Calu3 (cell line): Measurements from ENCODE around the gene DZANK1. TPM values are rescaled to one million over a fixed set of nuclear protein-coding genes. Genes with fewer than 3 reads are reported as not detected.
"Not testable (repeated sequence)": the region's sequence is repeated elsewhere in the genome, so short reads cannot be mapped to it uniquely, and the experiment has no call there.

Experiments used
- BruUV-seq: library from RNA; stranded (reverse); fragments of 400-500 nt; replicated peaks from 2 replicates; lab custom pipeline; 2021; lab: Mats Ljungman, UMichigan
- CTCF ChIA-PET: fragments of 300-600 bp; sonication (Branson Sonifier 250); formaldehyde crosslinking; loops from one replicate; lab custom pipeline; 2022; ENCODE audit warnings: antibody characterized with exemption; lab: Charles Lee
- DNase-seq: peaks from one replicate; pipeline ENCODE4 v3.0.0; 2022
- H3K27ac Mint-ChIP-seq: one replicate; pipeline ENCODE4 v1.8.0; 2022; ENCODE audit warnings: mixed read lengths; ENCODE audit not compliant: unreplicated experiment
- H3K27me3 Mint-ChIP-seq: one replicate; pipeline ENCODE4 v1.8.0; 2022; ENCODE audit warnings: mixed read lengths; ENCODE audit not compliant: unreplicated experiment
- H3K36me3 Mint-ChIP-seq: one replicate; pipeline ENCODE4 v1.8.0; 2022; ENCODE audit warnings: mild to moderate bottlenecking, moderate library complexity, mixed read lengths; ENCODE audit not compliant: insufficient read depth, unreplicated experiment
- H3K4me1 Mint-ChIP-seq: one replicate; pipeline ENCODE4 v1.8.0; 2022; ENCODE audit warnings: mild to moderate bottlenecking, low read depth, mixed read lengths; ENCODE audit not compliant: unreplicated experiment
- H3K4me3 Mint-ChIP-seq: one replicate; pipeline ENCODE4 v1.8.0; 2022; ENCODE audit warnings: mild to moderate bottlenecking, low read depth, moderate library complexity, mixed read lengths; ENCODE audit not compliant: unreplicated experiment
- H3K9me3 Mint-ChIP-seq: one replicate; pipeline ENCODE4 v1.8.0; 2022; ENCODE audit warnings: low read depth, mixed read lengths; ENCODE audit not compliant: unreplicated experiment
- intact Hi-C: fragments of 100-400 bp; cut with micrococcal nuclease; formaldehyde crosslinking; loops from one replicate; pipeline ENCODE4 v1.10.0; 2022; ENCODE audit not compliant: unreplicated experiment
- total RNA-seq: library from RNA; stranded (reverse); gene quantifications from 2 replicates; pipeline ENCODE4 v1.2.3, GENCODE V29; 2022
- TF ChIP-seq, protein P1 (sequence below): fragments of 200-600 bp; IDR thresholded peaks from one replicate; pipeline ENCODE4 v1.8.0; 2022; ENCODE audit warnings: antibody characterized with exemption; ENCODE audit not compliant: unreplicated experiment

The DZANK1 gene
- total RNA-seq, 1 experiment from 2014 or later, result 1.0 TPM

DNA sequence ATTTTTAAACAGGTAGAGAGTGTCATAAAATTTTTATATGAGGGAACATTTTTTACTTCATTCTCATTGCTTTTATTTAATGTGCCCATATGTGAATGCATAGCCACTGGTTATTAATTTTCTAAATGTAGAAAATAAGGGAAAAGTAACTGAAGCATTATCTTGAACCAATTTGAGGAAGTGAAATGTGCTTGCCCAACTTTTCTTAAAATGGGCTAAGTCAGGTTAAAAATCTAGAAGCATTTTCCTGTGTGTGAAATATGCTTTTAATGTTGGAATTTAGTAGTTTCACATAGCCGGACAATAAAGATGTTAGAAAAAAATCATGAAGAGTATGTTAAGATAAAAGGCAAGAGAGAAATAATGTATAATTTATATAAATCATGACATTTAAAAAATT, 44.7 kb upstream of the DZANK1 start:
- H3K27me3 Mint-ChIP-seq, result no peaks in the 10 kb centered on the region
- no peak overlapping the region for H3K4me3 Mint-ChIP-seq
- peaks cover 30% of the 10 kb centered on the region for H3K36me3 Mint-ChIP-seq
- no peaks in the 10 kb centered on the region for H3K4me1 Mint-ChIP-seq
- no peak for DNase-seq
- CTCF ChIA-PET, result no interaction called here
- H3K9me3 Mint-ChIP-seq, result no peaks in the 10 kb centered on the region
- intact Hi-C loops, result no loop called here
- H3K27ac Mint-ChIP-seq, result no peak overlapping the region
- BruUV-seq, result no TSS peak
- TF ChIP-seq, protein P1, sequence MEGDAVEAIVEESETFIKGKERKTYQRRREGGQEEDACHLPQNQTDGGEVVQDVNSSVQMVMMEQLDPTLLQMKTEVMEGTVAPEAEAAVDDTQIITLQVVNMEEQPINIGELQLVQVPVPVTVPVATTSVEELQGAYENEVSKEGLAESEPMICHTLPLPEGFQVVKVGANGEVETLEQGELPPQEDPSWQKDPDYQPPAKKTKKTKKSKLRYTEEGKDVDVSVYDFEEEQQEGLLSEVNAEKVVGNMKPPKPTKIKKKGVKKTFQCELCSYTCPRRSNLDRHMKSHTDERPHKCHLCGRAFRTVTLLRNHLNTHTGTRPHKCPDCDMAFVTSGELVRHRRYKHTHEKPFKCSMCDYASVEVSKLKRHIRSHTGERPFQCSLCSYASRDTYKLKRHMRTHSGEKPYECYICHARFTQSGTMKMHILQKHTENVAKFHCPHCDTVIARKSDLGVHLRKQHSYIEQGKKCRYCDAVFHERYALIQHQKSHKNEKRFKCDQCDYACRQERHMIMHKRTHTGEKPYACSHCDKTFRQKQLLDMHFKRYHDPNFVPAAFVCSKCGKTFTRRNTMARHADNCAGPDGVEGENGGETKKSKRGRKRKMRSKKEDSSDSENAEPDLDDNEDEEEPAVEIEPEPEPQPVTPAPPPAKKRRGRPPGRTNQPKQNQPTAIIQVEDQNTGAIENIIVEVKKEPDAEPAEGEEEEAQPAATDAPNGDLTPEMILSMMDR, result no peak

DNA sequence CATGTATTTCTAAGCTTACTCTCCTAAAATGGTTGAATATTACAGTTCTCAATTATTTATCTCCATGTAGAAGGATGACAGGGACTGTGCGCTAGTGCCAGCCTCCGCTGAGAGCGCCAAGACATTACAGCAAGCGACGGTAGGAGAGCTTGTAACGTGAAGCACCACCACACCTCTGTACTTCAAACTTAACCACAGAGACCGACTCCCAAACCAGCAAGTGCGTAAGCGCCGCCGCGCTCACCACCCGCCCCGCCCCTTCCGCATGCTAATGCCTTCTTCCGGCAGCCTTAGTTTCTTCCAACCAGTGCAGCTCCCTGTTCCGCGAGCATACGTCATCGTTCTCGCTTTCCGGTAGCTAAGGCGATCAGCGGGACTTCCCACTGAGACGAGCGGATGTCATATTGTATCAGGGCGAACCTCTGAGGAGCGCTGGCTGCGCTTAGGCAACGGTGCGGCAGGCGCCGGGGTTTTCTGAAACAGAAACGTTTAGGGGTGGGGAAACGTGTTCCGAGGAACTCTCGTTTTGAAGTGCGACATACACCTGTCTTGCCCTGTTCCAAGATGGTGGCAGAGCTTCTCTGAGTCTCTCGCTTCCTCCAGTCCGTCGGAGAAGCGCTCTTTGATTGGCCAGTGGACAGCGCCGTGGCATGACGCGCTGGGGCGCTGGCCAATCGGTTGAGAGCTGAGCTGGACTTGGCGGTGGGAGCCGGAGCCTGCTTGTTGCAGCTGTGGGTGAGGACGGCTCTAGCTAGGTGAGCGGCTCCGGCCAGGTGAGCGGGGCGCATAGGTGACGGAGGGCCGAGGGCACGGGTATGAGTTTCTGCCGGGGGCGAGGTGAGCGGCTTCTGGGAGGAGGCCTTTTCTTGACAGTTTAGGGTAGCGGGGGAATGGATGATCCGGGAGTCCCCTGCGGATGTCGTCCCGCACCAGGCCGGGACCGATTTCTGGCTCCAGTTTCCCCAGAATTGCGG, 40.7 kb upstream of the DZANK1 start, which contains the start of gene SEC23B:
Gene SEC23B, plus strand, starts transcription at position 723 of the 974 bp plus-strand sequence. CDS start 2,896 bp downstream, outside the sequence.
- CTCF ChIA-PET, result no interaction called here
- Mint-ChIP-seq H3K36me3 (peaks cover 26% of the 10 kb centered on the region), H3K9me3 (no peaks in the 10 kb centered on the region), H3K27me3 (no peaks in the 10 kb centered on the region), H3K27ac (peak within 1 kb of the TSS; percentile 96), H3K4me3 (peak within 1 kb of the TSS; percentile 87), H3K4me1 (no peaks in the 10 kb centered on the region)
- BruUV-seq, result no TSS peak
- intact Hi-C loops, result no loop called here
- DNase-seq, result peak; percentile 78
- TF ChIP-seq, protein P1, result no peak

DNA sequence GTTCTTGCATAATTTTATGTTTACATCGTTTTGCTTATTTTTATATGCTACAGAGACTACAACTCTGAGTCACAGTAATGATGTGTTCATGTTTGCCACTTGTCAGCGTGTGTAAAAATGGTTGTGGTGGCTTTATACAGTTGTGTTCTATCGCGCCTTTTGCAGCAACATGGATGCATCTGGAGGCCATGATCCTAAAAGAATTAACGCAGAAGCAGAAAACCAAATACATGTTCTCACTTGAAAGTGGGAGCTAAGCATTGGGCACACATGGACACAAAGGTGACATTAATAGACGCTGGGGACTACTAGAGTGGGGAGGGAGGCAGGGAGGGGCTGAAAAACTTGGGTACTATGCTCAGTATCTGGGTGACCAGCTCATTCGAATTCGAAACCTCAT, 39.9 kb upstream of the DZANK1 start:
- Mint-ChIP-seq H3K36me3 (peaks cover 25% of the 10 kb centered on the region), H3K27me3 (no peaks in the 10 kb centered on the region), H3K4me1 (no peaks in the 10 kb centered on the region), H3K27ac (peak overlapping the region; percentile 96), H3K9me3 (no peaks in the 10 kb centered on the region), H3K4me3 (peak overlapping the region; percentile 87)
- CTCF ChIA-PET, result no interaction called here
- TF ChIP-seq, protein P1, result no peak
- intact Hi-C loops, result no loop called here
- no peak for DNase-seq
- BruUV-seq, result no TSS peak

DNA sequence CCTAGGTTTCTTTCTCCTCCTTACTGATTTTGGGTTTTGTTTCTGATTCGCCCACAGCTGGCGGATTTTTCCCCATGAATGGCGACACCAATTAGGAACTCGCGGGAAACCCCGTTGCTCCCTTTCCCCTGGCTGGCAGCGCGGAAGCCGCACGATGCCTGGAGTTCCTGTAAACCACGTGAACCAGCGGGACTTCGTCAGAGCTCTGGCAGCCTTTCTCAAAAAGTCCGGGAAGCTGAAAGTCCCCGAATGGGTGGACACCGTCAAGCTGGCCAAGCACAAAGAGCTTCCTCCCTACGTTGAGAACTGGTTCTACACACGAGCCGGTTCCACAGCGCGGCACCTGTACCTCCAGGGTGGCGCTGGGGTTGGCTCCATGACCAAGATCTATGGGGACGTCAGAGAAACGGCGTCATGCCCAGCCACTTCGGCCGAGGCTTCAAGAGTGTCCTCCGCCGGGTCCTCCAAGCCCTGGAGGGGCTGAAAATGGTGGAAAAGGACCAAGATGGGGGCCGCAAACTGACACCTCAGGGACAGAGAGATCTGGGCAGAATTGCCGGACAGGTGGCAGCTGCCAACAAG, 37.7 kb upstream of the DZANK1 start:
- no peak for DNase-seq
- no peak overlapping the region for H3K4me3 Mint-ChIP-seq
- intact Hi-C loops, result no loop called here
- TF ChIP-seq, protein P1, result no peak
- no peaks in the 10 kb centered on the region for H3K27me3 Mint-ChIP-seq
- CTCF ChIA-PET, result no interaction called here
- H3K9me3 Mint-ChIP-seq, result no peaks in the 10 kb centered on the region
- BruUV-seq, result no TSS peak
- peaks cover 15% of the 10 kb centered on the region for H3K36me3 Mint-ChIP-seq
- no peak overlapping the region for H3K27ac Mint-ChIP-seq
- H3K4me1 Mint-ChIP-seq, result no peaks in the 10 kb centered on the region

DNA sequence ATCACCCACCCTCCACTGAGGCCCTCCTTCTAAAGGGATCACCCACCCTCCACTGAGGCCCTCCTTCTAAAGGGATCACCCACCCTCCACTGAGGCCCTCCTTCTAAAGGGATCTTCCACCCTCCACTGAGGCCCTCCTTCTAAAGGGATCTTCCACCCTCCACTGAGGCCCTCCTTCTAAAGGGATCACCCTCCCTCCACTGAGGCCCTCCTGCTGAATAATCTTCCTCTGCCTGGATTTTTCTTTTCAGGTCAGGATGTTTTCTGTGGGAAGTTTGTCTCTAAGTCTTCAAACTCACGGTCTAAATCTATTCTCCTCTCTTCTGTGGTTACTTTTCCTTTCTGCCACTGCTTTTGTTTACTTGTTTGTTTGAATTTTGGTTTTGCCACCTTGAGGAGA, 34.8 kb upstream of the DZANK1 start:
- CTCF ChIA-PET, DNase-seq, H3K27ac Mint-ChIP-seq, H3K36me3 Mint-ChIP-seq, H3K4me1 Mint-ChIP-seq, H3K4me3 Mint-ChIP-seq, intact Hi-C loops, H3K9me3 Mint-ChIP-seq, BruUV-seq, H3K27me3 Mint-ChIP-seq: not testable (repeated sequence)
